ENCODE results near the gene LTBP3.

LTBP3 gene

GRCh38 chr11:65553301-65554001 lies 4.7 kb downstream of the LTBP3 start:
- DNase-seq, result no peak

- DNase-seq, result no peak
Measured at GRCh38 chr11:65552388-65552951, 5.7 kb downstream of the LTBP3 start.

GRCh38 chr11:65551572-65552387 lies 6.4 kb downstream of the LTBP3 start:
- no peak for DNase-seq

GRCh38 chr11:65549096-65549495 lies 9.1 kb downstream of the LTBP3 start:
- DNase-seq, result no peak

- DNase-seq, result no peak
Measured at GRCh38 chr11:65548395-65548794, 9.8 kb downstream of the LTBP3 start.

- no peak for DNase-seq
Measured at GRCh38 chr11:65547446-65548125, 10.6 kb downstream of the LTBP3 start.

- no peak for DNase-seq
Measured at GRCh38 chr11:65546217-65546958, 11.8 kb downstream of the LTBP3 start.

- DNase-seq, result no peak
Measured at GRCh38 chr11:65545853-65546216, 12.3 kb downstream of the LTBP3 start.

GRCh38 chr11:65542738-65543390 lies 15.3 kb downstream of the LTBP3 start:
- DNase-seq, result no peak

- DNase-seq, result no peak
Measured at GRCh38 chr11:65541093-65541982, 16.8 kb downstream of the LTBP3 start.

- DNase-seq, result peak; percentile 84
Measured at GRCh38 chr11:65540290-65541092, 17.7 kb downstream of the LTBP3 start.

GRCh38 chr11:65539744-65540289 lies 18.3 kb downstream of the LTBP3 start:
- no peak for DNase-seq

GRCh38 chr11:65538915-65539743 lies 19.0 kb downstream of the LTBP3 start:
- DNase-seq, result no peak

GRCh38 chr11:65538232-65538914 lies 19.8 kb downstream of the LTBP3 start:
- no peak for DNase-seq

GRCh38 chr11:65537620-65538231 lies 20.4 kb downstream of the LTBP3 start:
- no peak for DNase-seq

GRCh38 chr11:65537296-65537597 lies 20.9 kb downstream of the LTBP3 start:
- DNase-seq, result no peak

- DNase-seq, result no peak
Measured at GRCh38 chr11:65536412-65537295, 21.5 kb downstream of the LTBP3 start.
